Bronchial epithelial cell (primary cell): Measurements from ENCODE around the gene PICALM. TPM values are rescaled to one million over a fixed set of nuclear protein-coding genes. Genes with fewer than 3 reads are reported as not detected.
"Not testable (repeated sequence)": the region's sequence is repeated elsewhere in the genome, so short reads cannot be mapped to it uniquely, and the experiment has no call there.

Experiments used
- DNase-seq: peaks from one replicate; pipeline ENCODE4 v3.0.0-alpha.2; 2010; ENCODE audit warnings: low read depth
- FAIRE-seq: peaks from 2 replicates; lab custom pipeline; 2011; peaks lifted over from hg19 to GRCh38; lab: Jason Lieb, UNC
- H3K27me3 ChIP-seq: 2 replicates; pipeline ENCODE4 v1.5.1; 2011; ENCODE audit warnings: low read length; ENCODE audit not compliant: control insufficient read depth, insufficient read depth
- H3K36me3 ChIP-seq: 2 replicates; pipeline ENCODE4 v1.5.1; 2011; ENCODE audit warnings: low read length; ENCODE audit not compliant: control insufficient read depth, insufficient read depth
- H3K4me3 ChIP-seq: 2 replicates; pipeline ENCODE4 v1.5.1; 2011; ENCODE audit warnings: mild to moderate bottlenecking, low read depth, low read length, control low read depth
- total RNA-seq: library from RNA; depleted of rRNA; stranded (reverse); fragments of >200 nt; gene quantifications from 2 replicates; pipeline ENCODE4 v1.2.1, GENCODE V29; 2014
- TF ChIP-seq, protein P1 (sequence below): IDR thresholded peaks from 2 replicates; pipeline ENCODE4 v1.5.1; 2011; ENCODE audit warnings: mild to moderate bottlenecking, moderate library complexity, low read length, control low read depth, inconsistent platforms; ENCODE audit not compliant: insufficient read depth, severe bottlenecking

The PICALM gene
- total RNA-seq, 1 donor from 2014 or later, result 203 TPM

DNA sequence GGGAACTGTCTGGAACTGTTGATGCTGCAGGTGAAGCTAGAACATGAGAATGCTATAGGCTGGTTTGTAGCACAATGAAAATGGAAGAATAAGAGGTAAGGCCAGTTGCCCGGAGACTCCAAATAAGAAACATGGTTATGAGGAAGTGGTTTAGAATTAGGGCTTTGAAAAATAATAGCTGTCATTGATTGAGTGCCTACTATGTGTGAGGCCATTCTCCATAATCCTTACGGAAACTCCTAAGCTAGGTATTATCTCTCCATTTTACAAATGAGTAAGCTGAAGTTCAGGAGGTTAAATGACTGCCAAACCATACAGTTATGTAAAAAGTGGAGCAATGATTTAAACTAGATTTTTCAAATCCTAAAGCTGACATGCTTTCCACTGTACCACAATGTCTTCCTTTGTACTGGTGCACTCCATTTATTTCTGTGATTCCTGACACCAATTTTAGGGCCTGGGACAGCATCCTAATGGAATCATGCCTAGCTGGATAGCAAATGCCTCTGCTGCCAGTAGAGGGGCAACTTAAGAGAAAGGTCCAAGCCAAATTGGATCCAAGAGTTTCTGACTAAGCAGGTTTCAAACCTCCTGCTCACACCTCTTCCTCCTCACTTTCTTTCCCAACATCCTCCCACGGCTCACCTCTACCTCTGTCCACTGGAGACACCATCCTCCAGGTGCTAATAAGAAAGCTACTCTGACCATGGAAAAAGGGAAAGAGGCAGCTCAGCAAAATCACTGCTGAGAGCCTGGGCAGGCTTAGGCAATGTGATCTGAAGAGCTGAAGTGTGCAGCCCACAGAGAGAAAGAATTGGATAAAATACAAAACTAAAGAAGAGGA, 46.9 kb upstream of the PICALM start:
- TF ChIP-seq, protein P1, sequence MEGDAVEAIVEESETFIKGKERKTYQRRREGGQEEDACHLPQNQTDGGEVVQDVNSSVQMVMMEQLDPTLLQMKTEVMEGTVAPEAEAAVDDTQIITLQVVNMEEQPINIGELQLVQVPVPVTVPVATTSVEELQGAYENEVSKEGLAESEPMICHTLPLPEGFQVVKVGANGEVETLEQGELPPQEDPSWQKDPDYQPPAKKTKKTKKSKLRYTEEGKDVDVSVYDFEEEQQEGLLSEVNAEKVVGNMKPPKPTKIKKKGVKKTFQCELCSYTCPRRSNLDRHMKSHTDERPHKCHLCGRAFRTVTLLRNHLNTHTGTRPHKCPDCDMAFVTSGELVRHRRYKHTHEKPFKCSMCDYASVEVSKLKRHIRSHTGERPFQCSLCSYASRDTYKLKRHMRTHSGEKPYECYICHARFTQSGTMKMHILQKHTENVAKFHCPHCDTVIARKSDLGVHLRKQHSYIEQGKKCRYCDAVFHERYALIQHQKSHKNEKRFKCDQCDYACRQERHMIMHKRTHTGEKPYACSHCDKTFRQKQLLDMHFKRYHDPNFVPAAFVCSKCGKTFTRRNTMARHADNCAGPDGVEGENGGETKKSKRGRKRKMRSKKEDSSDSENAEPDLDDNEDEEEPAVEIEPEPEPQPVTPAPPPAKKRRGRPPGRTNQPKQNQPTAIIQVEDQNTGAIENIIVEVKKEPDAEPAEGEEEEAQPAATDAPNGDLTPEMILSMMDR, result no peak
- FAIRE-seq (peak; percentile 32), DNase-seq (peak; percentile 66)
- Histone ChIP-seq H3K36me3 (no peaks in the 10 kb centered on the region), H3K4me3 (no peak overlapping the region), H3K27me3 (no peaks in the 10 kb centered on the region)

DNA sequence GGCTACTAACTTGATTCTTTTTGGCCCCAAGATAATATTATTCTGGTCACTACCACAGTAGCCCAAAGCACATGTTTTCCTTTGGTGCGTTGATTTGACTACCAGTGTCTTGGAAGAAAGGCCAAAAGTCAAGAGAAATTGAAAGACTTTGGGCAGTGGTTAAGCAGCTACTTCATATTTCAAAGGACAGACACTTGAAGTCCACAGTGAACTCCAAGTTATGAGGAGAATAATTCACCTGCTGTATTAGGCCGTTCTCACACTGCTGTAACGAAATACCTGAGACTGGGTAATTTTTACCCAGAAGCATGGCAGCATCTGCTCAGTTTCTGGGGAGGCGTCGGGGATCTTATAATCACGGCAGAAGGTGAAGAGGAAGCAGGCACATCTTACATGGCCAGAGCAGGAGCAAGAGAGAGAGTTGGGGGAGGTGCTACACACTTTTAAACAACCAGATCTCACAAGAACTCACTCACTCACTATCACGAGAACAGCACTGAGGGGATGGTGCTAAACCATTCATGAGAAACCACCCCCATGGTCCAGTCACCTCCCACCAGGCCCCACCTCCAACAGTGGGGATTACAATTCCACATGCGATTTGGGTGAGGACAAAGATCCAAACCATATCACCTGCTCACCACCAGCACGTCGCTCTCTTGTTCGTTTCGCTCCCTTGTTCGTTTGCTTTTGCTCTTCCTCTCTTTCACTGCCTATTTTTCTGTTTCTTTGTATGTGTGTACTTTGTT, 40.2 kb upstream of the PICALM start:
- Histone ChIP-seq H3K4me3 (no peak overlapping the region), H3K36me3 (no peaks in the 10 kb centered on the region), H3K27me3 (no peaks in the 10 kb centered on the region)
- TF ChIP-seq, protein P1, result no peak
- DNase-seq (no peak), FAIRE-seq (no peak)

DNA sequence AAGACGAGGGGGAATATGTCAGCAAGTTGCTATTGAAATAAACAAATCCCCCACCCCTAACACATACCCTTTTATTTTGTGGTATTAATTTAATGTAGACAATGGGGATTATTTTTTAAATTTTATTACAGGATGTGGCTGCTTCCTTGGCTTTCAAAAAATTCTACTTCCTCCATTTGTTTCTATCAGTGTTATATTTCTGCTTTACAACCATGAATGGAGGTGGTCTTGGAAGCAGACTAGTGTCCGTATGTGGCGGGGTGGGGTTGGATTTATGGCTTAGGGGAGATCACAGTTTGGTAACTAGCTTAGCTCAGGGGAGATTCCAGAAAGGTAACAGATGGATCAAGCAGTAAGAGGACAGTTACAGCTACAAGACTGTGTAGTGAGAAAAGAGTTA, 39.3 kb upstream of the PICALM start:
- Histone ChIP-seq H3K36me3 (no peaks in the 10 kb centered on the region), H3K27me3 (no peaks in the 10 kb centered on the region), H3K4me3 (no peak overlapping the region)
- FAIRE-seq, result no peak
- TF ChIP-seq, protein P1, result no peak
- DNase-seq, result no peak

DNA sequence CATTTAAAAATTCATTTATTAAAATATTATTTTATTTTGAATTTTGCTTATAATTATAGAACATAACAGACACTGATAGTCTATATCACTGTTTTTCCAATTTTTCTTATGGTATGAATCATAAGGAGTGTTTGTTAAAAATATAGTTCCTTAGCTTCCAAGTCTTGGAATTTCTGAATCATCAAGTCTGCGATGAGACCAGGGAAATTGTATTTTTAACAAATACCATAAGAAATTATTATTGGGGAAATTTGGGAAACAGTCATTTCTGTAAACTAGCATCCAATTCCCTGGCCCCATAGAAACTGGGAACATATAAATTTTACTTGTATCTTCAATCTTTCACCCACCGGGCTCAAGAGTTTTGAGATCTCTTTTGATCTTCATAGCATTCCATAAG, 38.0 kb upstream of the PICALM start:
- Histone ChIP-seq H3K27me3 (no peaks in the 10 kb centered on the region), H3K4me3 (no peak overlapping the region), H3K36me3 (no peaks in the 10 kb centered on the region)
- no peak for DNase-seq
- FAIRE-seq, result no peak
- TF ChIP-seq, protein P1, result no peak

DNA sequence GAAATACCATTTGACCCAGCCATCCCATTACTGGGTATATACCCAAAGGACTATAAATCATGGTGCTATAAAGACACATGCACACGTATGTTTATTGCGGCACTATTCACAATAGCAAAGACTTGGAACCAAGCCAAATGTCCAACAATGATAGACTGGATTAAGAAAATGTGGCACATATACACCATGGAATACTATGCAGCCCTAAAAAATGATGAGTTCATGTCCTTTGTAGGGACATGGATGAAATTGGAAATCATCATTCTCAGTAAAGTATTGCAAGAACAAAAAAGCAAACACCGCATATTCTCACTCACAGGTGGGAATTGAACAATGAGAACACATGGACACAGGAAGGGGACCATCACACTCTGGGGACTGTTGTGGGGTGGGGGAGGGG, 37.1 kb upstream of the PICALM start:
- H3K4me3 ChIP-seq, DNase-seq, FAIRE-seq: not testable (repeated sequence)

DNA sequence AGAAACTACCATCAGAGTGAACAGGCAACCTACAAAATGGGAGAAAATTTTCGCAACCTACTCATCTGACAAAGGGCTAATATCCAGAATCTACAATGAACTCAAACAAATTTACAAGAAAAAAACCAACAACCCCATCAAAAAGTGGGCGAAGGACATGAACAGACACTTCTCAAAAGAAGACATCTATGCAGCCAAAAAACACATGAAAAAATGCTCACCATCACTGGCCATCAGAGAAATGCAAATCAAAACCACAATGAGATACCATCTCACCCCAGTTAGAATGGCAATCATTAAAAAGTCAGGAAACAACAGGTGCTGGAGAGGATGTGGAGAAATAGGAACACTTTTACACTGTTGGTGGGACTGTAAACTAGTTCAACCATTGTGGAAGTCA, 36.7 kb upstream of the PICALM start:
- FAIRE-seq, H3K36me3 ChIP-seq, H3K27me3 ChIP-seq, H3K4me3 ChIP-seq, DNase-seq: not testable (repeated sequence)

More for the DNA sequence above, 37.1 kb upstream of the PICALM start:
- H3K27me3 ChIP-seq, H3K36me3 ChIP-seq: not testable (repeated sequence)
